Mesothelial cell of epicardium (in vitro differentiated cells): ENCODE measurements around the gene GAPVD1. TPM values are rescaled to one million over a fixed set of nuclear protein-coding genes. Genes with fewer than 3 reads are reported as not detected.
A peak's percentile ranks its signal among the peaks of the same experiment; 100 is the strongest.

Experiments
- DNase-seq, 2 experiments: peaks; one replicate each; pipeline ENCODE4 v3.0.0; 2021; ENCODE audit warnings: low spot score in 2 of 2; ENCODE audit not compliant: unreplicated experiment in 2 of 2
- H3K27ac Mint-ChIP-seq: 2 replicates; pipeline ENCODE4 v1.8.0; 2021; ENCODE audit warnings: mixed read lengths
- H3K27me3 Mint-ChIP-seq: 2 replicates; pipeline ENCODE4 v1.8.0; 2021; ENCODE audit warnings: low read depth, mixed read lengths
- H3K36me3 Mint-ChIP-seq: 2 replicates; pipeline ENCODE4 v1.8.0; 2021; ENCODE audit warnings: mixed read lengths
- H3K4me1 Mint-ChIP-seq: 2 replicates; pipeline ENCODE4 v1.8.0; 2021; ENCODE audit warnings: mixed read lengths
- H3K4me3 Mint-ChIP-seq: 2 replicates; pipeline ENCODE4 v1.8.0; 2021; ENCODE audit warnings: mild to moderate bottlenecking, moderate library complexity, mixed read lengths
- H3K9me3 Mint-ChIP-seq: 2 replicates; pipeline ENCODE4 v1.8.0; 2021; ENCODE audit warnings: mixed read lengths
- total RNA-seq: library from RNA; stranded (reverse); gene quantifications from 3 replicates; pipeline ENCODE4 v1.2.1, GENCODE V29; 2021
- TF ChIP-seq, protein P1 (sequence below): fragments of 200-600 bp; sonication (generic); IDR thresholded peaks from one replicate; pipeline ENCODE4 v1.5.0; 2021; ENCODE audit warnings: antibody characterized with exemption; ENCODE audit not compliant: unreplicated experiment

Gene GAPVD1
- total RNA-seq, 1 donor from 2014 or later = 58.7 TPM

DNA sequence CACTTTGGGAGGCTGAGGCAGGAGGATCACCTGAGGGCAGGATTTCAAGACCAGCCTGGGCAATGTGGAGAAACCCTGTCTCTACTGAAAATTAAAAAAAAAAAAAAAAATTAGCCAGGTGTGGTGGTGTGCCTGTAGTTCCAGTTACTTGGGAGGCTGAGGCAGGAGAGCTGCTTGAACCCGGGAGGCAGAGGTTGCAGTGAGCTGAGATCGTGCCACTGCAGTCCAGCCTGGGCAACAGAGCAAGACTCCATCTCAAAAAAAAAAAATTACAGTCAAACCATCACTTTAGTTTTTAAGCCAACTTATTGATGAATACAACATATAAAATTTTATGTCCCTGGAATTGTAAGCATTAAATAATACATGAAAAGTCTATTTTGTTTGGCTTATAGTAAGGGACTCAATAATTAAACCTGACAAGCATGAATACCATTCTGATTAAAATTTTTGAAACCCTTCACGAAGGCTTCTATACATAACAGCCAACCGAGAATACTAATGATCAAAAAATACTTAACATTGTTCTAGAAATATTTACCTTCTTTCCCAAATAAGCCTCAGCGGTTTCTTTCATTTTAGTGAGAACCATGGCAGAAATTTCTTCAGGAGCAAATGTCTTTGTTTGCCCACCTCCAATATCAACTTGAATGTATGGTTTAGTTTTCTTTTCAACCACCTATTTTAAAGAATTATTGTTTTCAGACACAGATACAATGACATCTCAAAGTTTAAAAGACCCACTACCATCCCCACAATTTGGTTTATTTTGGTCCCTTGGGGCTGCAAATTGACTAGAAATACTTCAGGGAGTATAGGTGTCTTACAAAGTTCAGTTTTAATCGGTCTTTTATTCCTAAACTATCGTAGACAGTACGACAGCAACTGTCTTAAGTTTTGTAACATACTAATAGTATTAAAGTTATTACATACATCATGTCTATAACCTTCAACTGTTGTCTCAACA, 21.7 kb upstream of the GAPVD1 start:
- TF ChIP-seq, protein P1, sequence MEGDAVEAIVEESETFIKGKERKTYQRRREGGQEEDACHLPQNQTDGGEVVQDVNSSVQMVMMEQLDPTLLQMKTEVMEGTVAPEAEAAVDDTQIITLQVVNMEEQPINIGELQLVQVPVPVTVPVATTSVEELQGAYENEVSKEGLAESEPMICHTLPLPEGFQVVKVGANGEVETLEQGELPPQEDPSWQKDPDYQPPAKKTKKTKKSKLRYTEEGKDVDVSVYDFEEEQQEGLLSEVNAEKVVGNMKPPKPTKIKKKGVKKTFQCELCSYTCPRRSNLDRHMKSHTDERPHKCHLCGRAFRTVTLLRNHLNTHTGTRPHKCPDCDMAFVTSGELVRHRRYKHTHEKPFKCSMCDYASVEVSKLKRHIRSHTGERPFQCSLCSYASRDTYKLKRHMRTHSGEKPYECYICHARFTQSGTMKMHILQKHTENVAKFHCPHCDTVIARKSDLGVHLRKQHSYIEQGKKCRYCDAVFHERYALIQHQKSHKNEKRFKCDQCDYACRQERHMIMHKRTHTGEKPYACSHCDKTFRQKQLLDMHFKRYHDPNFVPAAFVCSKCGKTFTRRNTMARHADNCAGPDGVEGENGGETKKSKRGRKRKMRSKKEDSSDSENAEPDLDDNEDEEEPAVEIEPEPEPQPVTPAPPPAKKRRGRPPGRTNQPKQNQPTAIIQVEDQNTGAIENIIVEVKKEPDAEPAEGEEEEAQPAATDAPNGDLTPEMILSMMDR = no peak
- H3K4me1 Mint-ChIP-seq = peaks cover 54% of the 10 kb centered on the region
- no peaks in the 10 kb centered on the region for H3K27me3 Mint-ChIP-seq
- H3K36me3 Mint-ChIP-seq = peaks cover 37% of the 10 kb centered on the region
- no peaks in the 10 kb centered on the region for H3K9me3 Mint-ChIP-seq
- no peak for DNase-seq
- peak overlapping the region; percentile 90 for H3K4me3 Mint-ChIP-seq
- H3K27ac Mint-ChIP-seq = peak overlapping the region; percentile 98

DNA sequence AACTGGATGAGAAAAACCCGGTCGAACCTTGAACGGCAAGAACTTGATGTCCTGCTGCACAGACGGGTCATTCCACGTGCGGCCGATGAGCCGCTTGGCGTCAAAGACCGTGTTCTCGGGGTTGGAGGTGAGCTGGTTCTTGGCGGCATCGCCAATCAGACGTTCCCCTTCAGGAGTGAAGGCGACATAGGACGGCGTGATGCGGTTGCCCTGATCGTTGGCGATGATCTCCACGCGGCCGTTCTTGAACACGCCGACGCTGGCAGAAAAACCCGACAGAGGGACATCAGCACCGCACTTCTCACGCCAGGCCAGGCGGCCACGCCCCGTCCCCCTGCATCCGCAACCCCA, 21.0 kb upstream of the GAPVD1 start:
- peaks cover 47% of the 10 kb centered on the region for H3K4me1 Mint-ChIP-seq
- peak overlapping the region; percentile 98 for H3K27ac Mint-ChIP-seq
- TF ChIP-seq, protein P1 = no peak
- H3K4me3 Mint-ChIP-seq = peak overlapping the region; percentile 90
- H3K36me3 Mint-ChIP-seq = peaks cover 32% of the 10 kb centered on the region
- no peaks in the 10 kb centered on the region for H3K9me3 Mint-ChIP-seq
- no peaks in the 10 kb centered on the region for H3K27me3 Mint-ChIP-seq
- DNase-seq = no peak

GRCh38 chr9:125241000-125241862, 20.4 kb upstream of the GAPVD1 start, which contains the start of gene HSPA5:
HSPA5 (minus strand) TSS chr9:125241343; CDS start chr9:125241126, 217 bp downstream.
- peak; percentile 99 for DNase-seq
- H3K9me3 Mint-ChIP-seq = no peaks in the 10 kb centered on the region
- peaks cover 40% of the 10 kb centered on the region for H3K4me1 Mint-ChIP-seq
- H3K27ac Mint-ChIP-seq = peak within 1 kb of the TSS; percentile 98
- TF ChIP-seq, protein P1 = no peak
- peaks cover 29% of the 10 kb centered on the region for H3K36me3 Mint-ChIP-seq
- peak within 1 kb of the TSS; percentile 90 for H3K4me3 Mint-ChIP-seq
- H3K27me3 Mint-ChIP-seq = no peaks in the 10 kb centered on the region

GRCh38 chr9:125241863-125242739, 19.5 kb upstream of the GAPVD1 start:
- Mint-ChIP-seq H3K9me3 (no peaks in the 10 kb centered on the region), H3K27me3 (no peaks in the 10 kb centered on the region), H3K4me1 (peaks cover 32% of the 10 kb centered on the region), H3K4me3 (peak overlapping the region; percentile 90), H3K36me3 (peaks cover 21% of the 10 kb centered on the region), H3K27ac (peak overlapping the region; percentile 98)
- TF ChIP-seq, protein P1 = no peak
- DNase-seq = peak in 1 of 2 experiments; percentile 25

GRCh38 chr9:125243792-125244260, 17.8 kb upstream of the GAPVD1 start:
- Mint-ChIP-seq H3K9me3 (no peaks in the 10 kb centered on the region), H3K27ac (no peak overlapping the region), H3K4me3 (no peak overlapping the region), H3K4me1 (peaks cover 16% of the 10 kb centered on the region), H3K27me3 (no peaks in the 10 kb centered on the region), H3K36me3 (peaks cover 8% of the 10 kb centered on the region)
- no peak for DNase-seq
- TF ChIP-seq, protein P1 = no peak
